Measurements from ENCODE around the gene SPDYE16.
"Not testable (repeated sequence)": the region's sequence is repeated elsewhere in the genome, so short reads cannot be mapped to it uniquely, and the experiment has no call there.

The SPDYE16 gene

DNA sequence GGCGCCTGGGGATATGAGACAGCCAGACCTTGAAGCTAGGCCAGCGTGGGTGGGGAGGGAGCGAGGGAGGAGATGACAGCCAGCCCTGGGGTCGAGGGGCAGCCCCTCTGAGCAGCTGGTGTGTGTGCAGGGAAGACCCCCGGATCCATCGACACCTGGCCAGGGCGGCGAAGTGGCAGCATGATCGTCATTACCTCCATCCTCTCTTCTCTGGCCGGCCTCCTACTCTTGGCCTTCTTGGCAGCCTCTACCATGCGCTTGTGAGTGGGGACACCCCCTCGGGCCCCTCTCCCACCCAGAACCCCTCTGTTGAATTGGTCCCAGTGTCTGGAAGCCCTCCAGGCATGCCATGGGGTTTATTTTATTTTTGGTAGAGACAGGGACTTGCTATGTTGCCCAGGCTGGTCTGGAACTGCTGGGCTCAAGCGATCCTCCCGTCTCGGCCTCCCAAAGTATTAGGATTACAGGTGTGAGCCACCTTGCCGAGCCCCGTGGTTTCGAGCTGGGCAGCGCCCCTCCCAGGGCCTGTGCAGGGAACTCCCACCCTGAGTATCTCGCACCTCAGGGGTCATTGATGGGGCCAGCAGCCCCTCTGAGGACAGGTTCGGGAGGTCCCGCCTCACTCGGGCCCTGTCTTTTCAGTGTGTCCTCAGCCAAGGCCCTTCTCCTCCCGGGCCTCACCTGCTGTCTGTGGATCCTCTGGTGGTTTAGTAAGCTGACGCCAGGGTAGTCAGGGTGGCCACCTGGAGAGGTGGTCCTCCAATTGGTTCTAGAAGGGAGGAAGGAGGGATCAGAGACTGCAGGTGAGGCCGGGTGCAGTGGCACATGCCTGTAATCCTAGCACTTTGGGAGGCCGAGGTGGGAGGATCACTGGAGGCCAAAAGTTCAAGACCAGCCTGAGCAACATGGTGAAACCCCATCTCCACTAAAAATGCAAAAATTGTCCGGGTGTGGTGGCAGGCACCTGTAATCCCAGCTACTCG, 29.0 kb downstream of the SPDYE16 start:
- Histone ChIP-seq H3K4me2 (ENCODE audit: insufficient read depth, low read length) (no peak overlapping the region), H3K9ac (ENCODE audit: low read depth, low read length) (no peak overlapping the region)
- ATAC-seq (ENCODE audit: insufficient read depth, low read depth), result no peak

GRCh38 chr7:76512941-76513816, 29.9 kb downstream of the SPDYE16 start:
- H3K36me3 ChIP-seq (ENCODE audit: insufficient read depth, low read length), result no peaks in the 10 kb centered on the region
- no peak overlapping the region for H3K27ac ChIP-seq (ENCODE audit: low read length)
- no peaks in the 10 kb centered on the region for H4K20me1 ChIP-seq (ENCODE audit: insufficient read depth, low read length)
- no peaks in the 10 kb centered on the region for H3K27me3 ChIP-seq (ENCODE audit: insufficient read depth, low read length, poor library complexity)
- H3K9ac ChIP-seq (ENCODE audit: low read depth, low read length), result no peak overlapping the region
- H3K79me2 ChIP-seq (ENCODE audit: insufficient read depth, low read length), result no peaks in the 10 kb centered on the region
- peaks cover 5% of the 10 kb centered on the region; the same call in 1 of the 2 replicates for H3K4me1 ChIP-seq (ENCODE audit: insufficient read depth, low read length)
- no peak overlapping the region for H3K4me3 ChIP-seq (ENCODE audit: low read depth in 1 of 2, low read length in 2 of 2)
- TF ChIP-seq EZH2 (IDR thresholded peaks at IDR 0.05; ENCODE audit: borderline replicate concordance, low read depth, low read length, severe bottlenecking), result no peak
- peak; percentile 37 for TF ChIP-seq CTCF (IDR thresholded peaks at IDR 0.05; ENCODE audit: borderline replicate concordance, extremely low read depth, low read length, poor library complexity, severe bottlenecking)
- no peak overlapping the region for H2AFZ ChIP-seq (ENCODE audit: low read depth, low read length)
- ATAC-seq (ENCODE audit: insufficient read depth, low read depth), result peak; percentile 25; the same call in 1 of the 3 replicates
- no peak for DNase-seq
- no peak overlapping the region for H3K4me2 ChIP-seq (ENCODE audit: insufficient read depth, low read length)
- no peaks in the 10 kb centered on the region for H3K9me3 ChIP-seq (ENCODE audit: insufficient read depth, low read length, severe bottlenecking)

More for the DNA sequence above, 29.0 kb downstream of the SPDYE16 start:
- Histone ChIP-seq H3K27ac (ENCODE audit: low read length) (no peak overlapping the region), H3K36me3 (ENCODE audit: insufficient read depth, low read length) (no peaks in the 10 kb centered on the region), H3K4me3 (ENCODE audit: low read depth in 1 of 2, low read length in 2 of 2) (no peak overlapping the region), H3K9me3 (ENCODE audit: insufficient read depth, low read length, severe bottlenecking) (no peaks in the 10 kb centered on the region), H3K79me2 (ENCODE audit: insufficient read depth, low read length) (no peaks in the 10 kb centered on the region), H2AFZ (ENCODE audit: low read depth, low read length) (no peak overlapping the region), H4K20me1 (ENCODE audit: insufficient read depth, low read length) (no peaks in the 10 kb centered on the region), H3K4me1 (ENCODE audit: insufficient read depth, low read length) (peaks cover 5% of the 10 kb centered on the region; the same call in 1 of the 2 replicates), H3K27me3 (ENCODE audit: insufficient read depth, low read length, poor library complexity) (no peaks in the 10 kb centered on the region)
- no peak for DNase-seq
- TF ChIP-seq EZH2 (IDR thresholded peaks at IDR 0.05; ENCODE audit: borderline replicate concordance, low read depth, low read length, severe bottlenecking) (no peak), CTCF (IDR thresholded peaks at IDR 0.05; ENCODE audit: borderline replicate concordance, extremely low read depth, low read length, poor library complexity, severe bottlenecking) (no peak)

- DNase-seq; H3K9ac ChIP-seq (ENCODE audit: low read depth, low read length); H3K36me3 ChIP-seq (ENCODE audit: insufficient read depth, low read length); H3K27me3 ChIP-seq (ENCODE audit: insufficient read depth, low read length, poor library complexity); ATAC-seq (ENCODE audit: insufficient read depth, low read depth); H2AFZ ChIP-seq (ENCODE audit: low read depth, low read length); H3K4me3 ChIP-seq (ENCODE audit: low read depth in 1 of 2, low read length in 2 of 2); H3K27ac ChIP-seq (ENCODE audit: low read length); H3K79me2 ChIP-seq (ENCODE audit: insufficient read depth, low read length); H3K4me2 ChIP-seq (ENCODE audit: insufficient read depth, low read length); H3K9me3 ChIP-seq (ENCODE audit: insufficient read depth, low read length, severe bottlenecking); H4K20me1 ChIP-seq (ENCODE audit: insufficient read depth, low read length); H3K4me1 ChIP-seq (ENCODE audit: insufficient read depth, low read length): not testable (repeated sequence)
These were observed 30.9 kb downstream of the SPDYE16 start for GRCh38 chr7:76511911-76512885.

DNA sequence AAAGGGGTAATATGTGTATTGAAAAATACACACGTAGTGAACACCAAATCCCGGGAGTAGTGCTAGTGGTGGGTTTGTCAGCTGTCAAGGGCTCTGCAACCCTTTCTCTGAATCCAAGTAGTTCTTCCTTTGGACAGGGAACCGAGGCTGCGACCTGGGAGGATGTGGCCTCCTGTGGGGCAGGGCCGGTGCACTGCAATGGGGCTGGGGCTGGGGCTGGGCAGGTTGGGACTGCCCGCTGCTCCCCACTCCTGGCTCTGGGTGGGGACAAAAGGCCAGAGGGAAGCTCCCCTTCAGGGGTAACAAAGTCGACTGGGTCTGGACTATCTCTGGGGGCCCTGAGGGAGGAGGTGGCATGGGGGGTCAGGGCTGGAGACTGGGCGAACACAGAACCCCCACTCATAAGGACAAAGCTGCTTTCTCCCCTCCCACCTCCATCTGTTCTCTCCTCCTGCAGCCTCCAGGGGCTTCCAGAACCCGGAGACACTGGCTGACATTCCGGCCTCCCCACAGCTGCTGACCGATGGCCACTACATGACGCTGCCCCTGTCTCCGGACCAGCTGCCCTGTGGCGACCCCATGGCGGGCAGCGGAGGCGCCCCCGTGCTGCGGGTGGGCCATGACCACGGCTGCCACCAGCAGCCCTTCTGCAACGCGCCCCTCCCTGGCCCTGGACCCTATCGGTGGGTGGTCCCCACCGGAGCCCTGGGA, 31.7 kb downstream of the SPDYE16 start:
- not testable (repeated sequence) for H3K4me3 ChIP-seq (ENCODE audit: low read depth in 1 of 2, low read length in 2 of 2); H4K20me1 ChIP-seq (ENCODE audit: insufficient read depth, low read length); H3K4me2 ChIP-seq (ENCODE audit: insufficient read depth, low read length); H3K27ac ChIP-seq (ENCODE audit: low read length); H3K79me2 ChIP-seq (ENCODE audit: insufficient read depth, low read length); H2AFZ ChIP-seq (ENCODE audit: low read depth, low read length); H3K27me3 ChIP-seq (ENCODE audit: insufficient read depth, low read length, poor library complexity); H3K4me1 ChIP-seq (ENCODE audit: insufficient read depth, low read length); H3K9me3 ChIP-seq (ENCODE audit: insufficient read depth, low read length, severe bottlenecking); H3K36me3 ChIP-seq (ENCODE audit: insufficient read depth, low read length); DNase-seq; ATAC-seq (ENCODE audit: insufficient read depth, low read depth); H3K9ac ChIP-seq (ENCODE audit: low read depth, low read length)

Data from DND-41 (cell line).